BJ (cell line): Measurements from ENCODE around the gene IGSF21. TPM values are rescaled to one million over a fixed set of nuclear protein-coding genes. Genes with fewer than 3 reads are reported as not detected.

Source experiments
- CTCF ChIA-PET: fragments of 350-600 bp; formaldehyde crosslinking; extraction: SDS; loops from one replicate; lab custom pipeline; 2021; ENCODE audit warnings: antibody characterized with exemption, inconsistent platforms; lab: Yijun Ruan, JAX
- POLR2A ChIA-PET: fragments of 300-600 bp; sonication (Branson Sonifier 250); formaldehyde crosslinking; extraction: SDS; loops from one replicate; lab custom pipeline; 2021; ENCODE audit warnings: antibody characterized with exemption; lab: Charles Lee
- DNase-seq: peaks from one replicate; pipeline ENCODE4 v3.0.0-alpha.2; 2011; ENCODE audit warnings: low read depth
- H3K27me3 ChIP-seq: 2 replicates; pipeline ENCODE4 v1.6.0; 2011; ENCODE audit warnings: low read length; ENCODE audit not compliant: control insufficient read depth, insufficient read depth
- H3K36me3 ChIP-seq: 2 replicates; pipeline ENCODE4 v1.5.1; 2011; ENCODE audit warnings: low read length; ENCODE audit not compliant: control insufficient read depth, insufficient read depth
- H3K4me3 ChIP-seq: 2 replicates; pipeline ENCODE4 v1.5.1; 2011; ENCODE audit warnings: low read depth, mild to moderate bottlenecking, control low read depth, low read length
- CTCF ChIP-seq: IDR thresholded peaks from 2 replicates; pipeline ENCODE4 v1.5.1; 2011; ENCODE audit warnings: low read depth, mild to moderate bottlenecking, control low read depth, inconsistent platforms, low read length, moderate library complexity; ENCODE audit not compliant: insufficient read depth
- polyA plus RNA-seq: library from polyadenylated mRNA; depleted of rRNA; stranded (reverse); fragments of >200 nt; gene quantifications from 2 replicates; pipeline ENCODE4 v1.2.3, GENCODE V29; 2011

IGSF21 gene
- polyA plus RNA-seq, 1 experiment = not detected

- H3K4me3 ChIP-seq = no peak overlapping the region
- CTCF ChIA-PET = no interaction called here
- TF ChIP-seq CTCF = no peak
- POLR2A ChIA-PET = no interaction called here
- H3K36me3 ChIP-seq = no peaks in the 10 kb centered on the region
- H3K27me3 ChIP-seq = no peaks in the 10 kb centered on the region
- DNase-seq = no peak
Observed at GRCh38 chr1:18132022-18132710, 24.6 kb downstream of the IGSF21 start.

GRCh38 chr1:18132711-18133541, 25.3 kb downstream of the IGSF21 start:
- no peak for DNase-seq
- POLR2A ChIA-PET = no interaction called here
- no peak for TF ChIP-seq CTCF
- H3K27me3 ChIP-seq = no peaks in the 10 kb centered on the region
- H3K4me3 ChIP-seq = no peak overlapping the region
- H3K36me3 ChIP-seq = no peaks in the 10 kb centered on the region
- CTCF ChIA-PET = no interaction called here

- ChIA-PET CTCF (interaction anchor here (0.6 kb wide), 1 partner anchor 462 kb away, joined by 3 read pairs; no protein-coding TSS in a partner anchor), POLR2A (no interaction called here)
- Histone ChIP-seq H3K27me3 (no peaks in the 10 kb centered on the region), H3K36me3 (no peaks in the 10 kb centered on the region), H3K4me3 (no peak overlapping the region)
- DNase-seq = no peak
- TF ChIP-seq CTCF = no peak
Observed at GRCh38 chr1:18134324-18135046, 26.9 kb downstream of the IGSF21 start.

- H3K4me3 ChIP-seq = no peak overlapping the region
- H3K36me3 ChIP-seq = no peaks in the 10 kb centered on the region
- no peak for DNase-seq
- TF ChIP-seq CTCF = no peak
- ChIA-PET CTCF (interaction anchor here (0.8 to 1.0 kb wide), 2 partner anchors 14 to 21 kb away, joined by 3 read pairs; no protein-coding TSS in a partner anchor), POLR2A (no interaction called here)
- no peaks in the 10 kb centered on the region for H3K27me3 ChIP-seq
Observed at GRCh38 chr1:18137759-18138345, 30.3 kb downstream of the IGSF21 start.
